Sigmoid colon (tissue), 7 donors: ENCODE measurements around the gene ARSG. TPM values are rescaled to one million over a fixed set of nuclear protein-coding genes. Genes with fewer than 3 reads are reported as not detected.

Experiments
- DNase-seq: peaks from one replicate; pipeline ENCODE4 v3.0.0-alpha.2; 2019
- H3K27ac ChIP-seq, 4 donors: fragments of 200-600 bp; sonication (generic); one replicate each; pipeline ENCODE4 v1.5.1; 2016 to 2019; ENCODE audit warnings: mild to moderate bottlenecking in 1 of 4
- H3K27me3 ChIP-seq, 3 donors: fragments of 200-600 bp; sonication (generic); one replicate each; pipeline ENCODE4 v1.5.1; 2019; ENCODE audit warnings: mild to moderate bottlenecking in 1 of 3
- H3K36me3 ChIP-seq, 4 donors: fragments of 200-600 bp; sonication (generic); one replicate each; pipeline ENCODE4 v1.5.1; 2016 to 2019
- H3K4me1 ChIP-seq, 4 donors: fragments of 200-600 bp; sonication (generic); one replicate each; pipeline ENCODE4 v1.5.1; 2017 to 2019
- H3K4me3 ChIP-seq, 4 donors: fragments of 200-600 bp; sonication (generic); one replicate each; pipeline ENCODE4 v1.5.1; 2017 to 2019; ENCODE audit warnings: mild to moderate bottlenecking in 2 of 4, moderate library complexity in 1 of 4
- H3K9me3 ChIP-seq, 4 donors: fragments of 200-600 bp in 3 of 4; sonication (generic) in 3 of 4; one replicate each; pipeline versions ENCODE4 v1.5.1 to v1.6.1; 2013 to 2019
- EP300 ChIP-seq, 4 donors: sonication (generic); formaldehyde crosslinking; IDR thresholded peaks; one replicate each; pipeline ENCODE4 v1.6.1; 2017; ENCODE audit warnings: antibody characterized with exemption in 4 of 4
- POLR2A ChIP-seq, 2 donors: fragments of 450-650 bp; IDR thresholded peaks; one replicate each; pipeline ENCODE4 v1.6.1; 2016; ENCODE audit warnings: antibody characterized with exemption in 2 of 2, mild to moderate bottlenecking in 2 of 2, moderate library complexity in 2 of 2
- POLR2AphosphoS5 ChIP-seq, 4 donors: sonication (generic); formaldehyde crosslinking; IDR thresholded peaks; one replicate each; pipeline ENCODE4 v1.6.1; 2017; ENCODE audit warnings: antibody characterized with exemption in 4 of 4
- WGBS, 2 donors: extraction: QIAGEN DNeasy Blood & Tissue Kit; methylation state at CpG; one replicate each; pipeline ENCODE4 v1.1.7; 2013; 5-methylcytosine and 5-hydroxymethylcytosine counted together
- intact Hi-C: fragments of 100-400 bp; cut with DNase I; formaldehyde crosslinking; loops from one replicate; pipeline ENCODE4 v1.15.1; 2023
- polyA plus RNA-seq, 3 donors: library from polyadenylated mRNA; stranded (reverse); fragments of 200-250 nt; gene quantifications; one replicate each; pipeline ENCODE4 v1.2.3, GENCODE V29; 2013
- total RNA-seq, 4 donors: library from RNA; depleted of rRNA; stranded (reverse); fragments of >200 nt; gene quantifications; one replicate each; pipeline ENCODE4 v1.1.0, GENCODE V29; 2016
- TF ChIP-seq, protein P1 (sequence below), 4 experiments: fragments of 450-650 bp in 3 of 4; fragments of 200-600 bp in 1 of 4; IDR thresholded peaks; one replicate each; pipeline ENCODE4 v1.5.1; 2016 to 2019; ENCODE audit warnings: antibody characterized with exemption in 4 of 4, mild to moderate bottlenecking in 3 of 4, moderate library complexity in 2 of 4
- donor health status: healthy with polysubstance abuse.
- donor health status: Bipolar disorder and iron deficiency.
- donor health status: healthy.

The ARSG gene
- total and polyA plus RNA-seq, 7 donors: under 0.01 to 3.0 (median 1.8) TPM

DNA sequence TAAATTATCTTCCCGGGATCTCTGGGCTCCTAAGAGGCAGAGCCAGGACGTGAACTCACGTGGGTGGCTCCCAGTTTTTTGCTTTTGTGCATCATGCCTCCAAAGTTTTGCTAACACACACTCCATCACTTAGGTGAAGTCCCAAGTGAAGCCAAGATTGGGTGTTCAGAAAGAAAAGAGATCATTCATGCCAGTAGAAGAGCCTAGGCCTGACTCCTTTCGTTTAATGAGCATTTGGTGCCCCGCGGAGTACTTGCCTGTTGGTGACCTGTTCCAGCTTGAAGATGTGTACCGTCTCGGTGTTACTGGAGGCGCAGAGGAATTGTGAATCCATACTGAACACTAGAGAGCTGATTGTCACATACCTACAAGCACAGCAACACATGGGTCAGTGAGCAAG is 141.9 kb downstream of the ARSG start:
- Histone ChIP-seq H3K9me3 (no peaks in the 10 kb centered on the region), H3K27me3 (no peaks in the 10 kb centered on the region), H3K27ac (no peak overlapping the region), H3K36me3 (peaks cover 25 to 79% (median 65%) of the 10 kb centered on the region in 4 donors), H3K4me1 (peaks cover 0 to 9% (median 5%) of the 10 kb centered on the region in 4 donors), H3K4me3 (no peak overlapping the region)
- intact Hi-C loops: no loop called here
- no peak for DNase-seq
- WGBS, 2 donors: 94 to 95% methylated on average over 9 of the region's 9 CpGs
- TF ChIP-seq POLR2AphosphoS5 (IDR thresholded peaks at IDR 0.05): no peak
- no peak for TF ChIP-seq EP300 (IDR thresholded peaks at IDR 0.05)
- no peak for TF ChIP-seq POLR2A (IDR thresholded peaks at IDR 0.05)
- TF ChIP-seq, protein P1, sequence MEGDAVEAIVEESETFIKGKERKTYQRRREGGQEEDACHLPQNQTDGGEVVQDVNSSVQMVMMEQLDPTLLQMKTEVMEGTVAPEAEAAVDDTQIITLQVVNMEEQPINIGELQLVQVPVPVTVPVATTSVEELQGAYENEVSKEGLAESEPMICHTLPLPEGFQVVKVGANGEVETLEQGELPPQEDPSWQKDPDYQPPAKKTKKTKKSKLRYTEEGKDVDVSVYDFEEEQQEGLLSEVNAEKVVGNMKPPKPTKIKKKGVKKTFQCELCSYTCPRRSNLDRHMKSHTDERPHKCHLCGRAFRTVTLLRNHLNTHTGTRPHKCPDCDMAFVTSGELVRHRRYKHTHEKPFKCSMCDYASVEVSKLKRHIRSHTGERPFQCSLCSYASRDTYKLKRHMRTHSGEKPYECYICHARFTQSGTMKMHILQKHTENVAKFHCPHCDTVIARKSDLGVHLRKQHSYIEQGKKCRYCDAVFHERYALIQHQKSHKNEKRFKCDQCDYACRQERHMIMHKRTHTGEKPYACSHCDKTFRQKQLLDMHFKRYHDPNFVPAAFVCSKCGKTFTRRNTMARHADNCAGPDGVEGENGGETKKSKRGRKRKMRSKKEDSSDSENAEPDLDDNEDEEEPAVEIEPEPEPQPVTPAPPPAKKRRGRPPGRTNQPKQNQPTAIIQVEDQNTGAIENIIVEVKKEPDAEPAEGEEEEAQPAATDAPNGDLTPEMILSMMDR (IDR thresholded peaks at IDR 0.05): no peak

DNA sequence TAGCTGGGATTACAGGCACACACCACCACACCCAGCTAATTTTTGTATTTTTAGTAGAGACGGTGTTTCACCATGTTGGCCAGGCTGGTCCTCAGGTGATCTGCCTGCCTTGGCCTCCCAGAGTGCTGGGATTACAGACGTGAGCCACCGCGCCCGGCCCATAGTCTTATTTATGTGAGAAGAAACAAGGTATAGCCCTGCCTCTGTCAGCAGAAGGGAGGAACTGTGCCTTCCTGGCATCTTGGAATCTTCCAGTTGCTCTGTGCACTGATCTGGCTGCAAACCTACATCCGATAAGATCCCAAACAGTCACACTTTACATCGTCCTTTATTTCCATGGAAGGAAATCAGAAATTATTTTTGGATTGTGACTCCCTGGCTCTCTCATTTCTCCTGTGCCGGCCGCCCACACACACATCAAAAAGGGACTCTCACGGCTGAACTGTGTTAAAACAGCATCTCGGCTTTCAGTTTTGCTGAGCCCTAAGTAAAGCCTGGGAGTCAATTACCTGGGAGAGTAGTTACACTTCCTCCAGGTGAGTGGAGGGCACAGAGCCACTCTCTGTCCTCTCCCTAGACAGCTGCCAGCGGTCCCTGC is 142.7 kb downstream of the ARSG start:
- no peak for DNase-seq
- Histone ChIP-seq H3K27me3 (no peaks in the 10 kb centered on the region), H3K4me1 (peaks cover 0 to 9% (median 5%) of the 10 kb centered on the region in 4 donors), H3K4me3 (no peak overlapping the region), H3K27ac (no peak overlapping the region), H3K9me3 (no peaks in the 10 kb centered on the region), H3K36me3 (peaks cover 21 to 75% (median 58%) of the 10 kb centered on the region in 4 donors)
- intact Hi-C loops: no loop called here
- no peak for TF ChIP-seq POLR2AphosphoS5 (IDR thresholded peaks at IDR 0.05)
- no peak for TF ChIP-seq EP300 (IDR thresholded peaks at IDR 0.05)
- TF ChIP-seq POLR2A (IDR thresholded peaks at IDR 0.05): no peak
- TF ChIP-seq, protein P1 (IDR thresholded peaks at IDR 0.05): no peak
- WGBS, 2 donors: 88 to 89% methylated on average over 12 of the region's 12 CpGs

GRCh38 chr17:68435361-68435760 is 144.1 kb downstream of the ARSG start:
- H3K9me3 ChIP-seq: no peaks in the 10 kb centered on the region
- peaks cover 21 to 74% (median 56%) of the 10 kb centered on the region in 4 donors for H3K36me3 ChIP-seq
- H3K27ac ChIP-seq: no peak overlapping the region
- DNase-seq: no peak
- H3K27me3 ChIP-seq: no peaks in the 10 kb centered on the region
- H3K4me1 ChIP-seq: peaks cover 0 to 19% (median 5%) of the 10 kb centered on the region in 4 donors
- no peak overlapping the region for H3K4me3 ChIP-seq
- TF ChIP-seq EP300 (IDR thresholded peaks at IDR 0.05) (no peak), POLR2AphosphoS5 (IDR thresholded peaks at IDR 0.05) (no peak), POLR2A (IDR thresholded peaks at IDR 0.05) (no peak)
- TF ChIP-seq, protein P1 (IDR thresholded peaks at IDR 0.05): no peak
- WGBS, 2 donors: 93 to 95% methylated on average over 6 of the region's 6 CpGs
- intact Hi-C loops: no loop called here

- WGBS, 2 donors: 69 to 70% methylated on average over 20 of the region's 20 CpGs
- no peak overlapping the region for H3K27ac ChIP-seq
- H3K4me3 ChIP-seq: no peak overlapping the region
- peaks cover 0 to 27% (median 5%) of the 10 kb centered on the region in 4 donors for H3K4me1 ChIP-seq
- H3K36me3 ChIP-seq: peaks cover 14 to 68% (median 48%) of the 10 kb centered on the region in 4 donors
- H3K27me3 ChIP-seq: no peaks in the 10 kb centered on the region
- intact Hi-C loops: loop anchor here (2.0 kb wide), 1 partner anchor 173 kb away; no protein-coding TSS in a partner anchor
- TF ChIP-seq, protein P1 (IDR thresholded peaks at IDR 0.05): peak; percentile 71 to 88 (median 84)
- TF ChIP-seq POLR2A (IDR thresholded peaks at IDR 0.05) (no peak), EP300 (IDR thresholded peaks at IDR 0.05) (no peak), POLR2AphosphoS5 (IDR thresholded peaks at IDR 0.05) (no peak)
- peak; percentile 84 for DNase-seq
- H3K9me3 ChIP-seq: no peaks in the 10 kb centered on the region
Observed at GRCh38 chr17:68435876-68436842, 144.9 kb downstream of the ARSG start.
